ENCODE data around the gene RIMKLB.
"Not testable (repeated sequence)": the region's sequence is repeated elsewhere in the genome, so short reads cannot be mapped to it uniquely, and the experiment has no call there.

RIMKLB gene

GRCh38 chr12:8773461-8773860 lies 75.7 kb downstream of the RIMKLB start:
- DNase-seq (ENCODE audit: insufficient read length, low spot score) (no peak), FAIRE-seq (no peak)
- no peak for TF ChIP-seq POLR2A (IDR thresholded peaks at IDR 0.05; ENCODE audit: low read depth, low read length)

- no peak for TF ChIP-seq POLR2A (IDR thresholded peaks at IDR 0.05; ENCODE audit: low read depth, low read length)
- FAIRE-seq: no peak
- DNase-seq (ENCODE audit: insufficient read length, low spot score): no peak
Observed at GRCh38 chr12:8779281-8779680, 81.5 kb downstream of the RIMKLB start.

GRCh38 chr12:8779862-8780261 lies 82.1 kb downstream of the RIMKLB start:
- DNase-seq (ENCODE audit: insufficient read length, low spot score): no peak
- no peak for FAIRE-seq
- no peak for TF ChIP-seq POLR2A (IDR thresholded peaks at IDR 0.05; ENCODE audit: low read depth, low read length)

- DNase-seq (ENCODE audit: insufficient read length, low spot score): no peak
- no peak for FAIRE-seq
- TF ChIP-seq POLR2A (IDR thresholded peaks at IDR 0.05; ENCODE audit: low read depth, low read length): no peak
Observed at GRCh38 chr12:8780389-8780788, 82.6 kb downstream of the RIMKLB start.

- DNase-seq (ENCODE audit: insufficient read length, low spot score) (no peak), FAIRE-seq (no peak)
- TF ChIP-seq POLR2A (IDR thresholded peaks at IDR 0.05; ENCODE audit: low read depth, low read length): no peak
Observed at GRCh38 chr12:8781381-8782127, 83.8 kb downstream of the RIMKLB start.

- TF ChIP-seq POLR2A (IDR thresholded peaks at IDR 0.05; ENCODE audit: low read depth, low read length): no peak
- DNase-seq (ENCODE audit: insufficient read length, low spot score) (no peak), FAIRE-seq (no peak)
Observed at GRCh38 chr12:8784290-8784888, 86.6 kb downstream of the RIMKLB start.

- no peak for TF ChIP-seq POLR2A (IDR thresholded peaks at IDR 0.05; ENCODE audit: low read depth, low read length)
- DNase-seq (ENCODE audit: insufficient read length, low spot score): no peak
- FAIRE-seq: no peak
Observed at GRCh38 chr12:8785499-8785898, 87.7 kb downstream of the RIMKLB start.

- not testable (repeated sequence) for FAIRE-seq
Observed at GRCh38 chr12:8787206-8787605, 89.4 kb downstream of the RIMKLB start.

GRCh38 chr12:8788706-8789105 lies 90.9 kb downstream of the RIMKLB start:
- DNase-seq (ENCODE audit: insufficient read length, low spot score); FAIRE-seq: not testable (repeated sequence)

More at GRCh38 chr12:8787206-8787605, 89.4 kb downstream of the RIMKLB start:
- DNase-seq (ENCODE audit: insufficient read length, low spot score): not testable (repeated sequence)

- not testable (repeated sequence) for DNase-seq (ENCODE audit: insufficient read length, low spot score); FAIRE-seq
Observed at GRCh38 chr12:8789341-8790013, 91.7 kb downstream of the RIMKLB start.

- not testable (repeated sequence) for FAIRE-seq
Observed at GRCh38 chr12:8793226-8793625, 95.4 kb downstream of the RIMKLB start.

GRCh38 chr12:8794611-8795010 lies 96.8 kb downstream of the RIMKLB start:
- not testable (repeated sequence) for DNase-seq (ENCODE audit: insufficient read length, low spot score); FAIRE-seq

More at GRCh38 chr12:8793226-8793625, 95.4 kb downstream of the RIMKLB start:
- DNase-seq (ENCODE audit: insufficient read length, low spot score): not testable (repeated sequence)

- FAIRE-seq (no peak), DNase-seq (ENCODE audit: insufficient read length, low spot score) (no peak)
- no peak for TF ChIP-seq POLR2A (IDR thresholded peaks at IDR 0.05; ENCODE audit: low read depth, low read length)
Observed at GRCh38 chr12:8796831-8797626, 99.2 kb downstream of the RIMKLB start.

- FAIRE-seq; DNase-seq (ENCODE audit: insufficient read length, low spot score): not testable (repeated sequence)
Observed at GRCh38 chr12:8801213-8801612, 103.4 kb downstream of the RIMKLB start.

- FAIRE-seq; DNase-seq (ENCODE audit: insufficient read length, low spot score): not testable (repeated sequence)
Observed at GRCh38 chr12:8804833-8805232, 107.0 kb downstream of the RIMKLB start.

GRCh38 chr12:8805487-8805886 lies 107.7 kb downstream of the RIMKLB start:
- DNase-seq (ENCODE audit: insufficient read length, low spot score); FAIRE-seq: not testable (repeated sequence)

GRCh38 chr12:8807084-8807483 lies 109.3 kb downstream of the RIMKLB start:
- FAIRE-seq; DNase-seq (ENCODE audit: insufficient read length, low spot score): not testable (repeated sequence)

GRCh38 chr12:8810112-8810511 lies 112.3 kb downstream of the RIMKLB start:
- not testable (repeated sequence) for FAIRE-seq; DNase-seq (ENCODE audit: insufficient read length, low spot score)
